Calu3 (cell line): ENCODE measurements around the gene NKD1. TPM values are rescaled to one million over a fixed set of nuclear protein-coding genes. Genes with fewer than 3 reads are reported as not detected.

ENCODE experiments used
- BruUV-seq: library from RNA; stranded (reverse); fragments of 400-500 nt; replicated peaks from 2 replicates; lab custom pipeline; 2021; lab: Mats Ljungman, UMichigan
- CTCF ChIA-PET: fragments of 300-600 bp; sonication (Branson Sonifier 250); formaldehyde crosslinking; loops from one replicate; lab custom pipeline; 2022; ENCODE audit warnings: antibody characterized with exemption; lab: Charles Lee
- DNase-seq: peaks from one replicate; pipeline ENCODE4 v3.0.0; 2022
- H3K27ac Mint-ChIP-seq: one replicate; pipeline ENCODE4 v1.8.0; 2022; ENCODE audit warnings: mixed read lengths; ENCODE audit not compliant: unreplicated experiment
- H3K27me3 Mint-ChIP-seq: one replicate; pipeline ENCODE4 v1.8.0; 2022; ENCODE audit warnings: mixed read lengths; ENCODE audit not compliant: unreplicated experiment
- H3K36me3 Mint-ChIP-seq: one replicate; pipeline ENCODE4 v1.8.0; 2022; ENCODE audit warnings: mild to moderate bottlenecking, moderate library complexity, mixed read lengths; ENCODE audit not compliant: insufficient read depth, unreplicated experiment
- H3K4me1 Mint-ChIP-seq: one replicate; pipeline ENCODE4 v1.8.0; 2022; ENCODE audit warnings: mild to moderate bottlenecking, low read depth, mixed read lengths; ENCODE audit not compliant: unreplicated experiment
- H3K4me3 Mint-ChIP-seq: one replicate; pipeline ENCODE4 v1.8.0; 2022; ENCODE audit warnings: mild to moderate bottlenecking, low read depth, moderate library complexity, mixed read lengths; ENCODE audit not compliant: unreplicated experiment
- H3K9me3 Mint-ChIP-seq: one replicate; pipeline ENCODE4 v1.8.0; 2022; ENCODE audit warnings: low read depth, mixed read lengths; ENCODE audit not compliant: unreplicated experiment
- intact Hi-C: fragments of 100-400 bp; cut with micrococcal nuclease; formaldehyde crosslinking; loops from one replicate; pipeline ENCODE4 v1.10.0; 2022; ENCODE audit not compliant: unreplicated experiment
- total RNA-seq: library from RNA; stranded (reverse); gene quantifications from 2 replicates; pipeline ENCODE4 v1.2.3, GENCODE V29; 2022
- TF ChIP-seq, protein P1 (sequence below): fragments of 200-600 bp; IDR thresholded peaks from one replicate; pipeline ENCODE4 v1.8.0; 2022; ENCODE audit warnings: antibody characterized with exemption; ENCODE audit not compliant: unreplicated experiment

NKD1 gene
- total RNA-seq, 1 experiment from 2014 or later: 0.31 TPM

DNA sequence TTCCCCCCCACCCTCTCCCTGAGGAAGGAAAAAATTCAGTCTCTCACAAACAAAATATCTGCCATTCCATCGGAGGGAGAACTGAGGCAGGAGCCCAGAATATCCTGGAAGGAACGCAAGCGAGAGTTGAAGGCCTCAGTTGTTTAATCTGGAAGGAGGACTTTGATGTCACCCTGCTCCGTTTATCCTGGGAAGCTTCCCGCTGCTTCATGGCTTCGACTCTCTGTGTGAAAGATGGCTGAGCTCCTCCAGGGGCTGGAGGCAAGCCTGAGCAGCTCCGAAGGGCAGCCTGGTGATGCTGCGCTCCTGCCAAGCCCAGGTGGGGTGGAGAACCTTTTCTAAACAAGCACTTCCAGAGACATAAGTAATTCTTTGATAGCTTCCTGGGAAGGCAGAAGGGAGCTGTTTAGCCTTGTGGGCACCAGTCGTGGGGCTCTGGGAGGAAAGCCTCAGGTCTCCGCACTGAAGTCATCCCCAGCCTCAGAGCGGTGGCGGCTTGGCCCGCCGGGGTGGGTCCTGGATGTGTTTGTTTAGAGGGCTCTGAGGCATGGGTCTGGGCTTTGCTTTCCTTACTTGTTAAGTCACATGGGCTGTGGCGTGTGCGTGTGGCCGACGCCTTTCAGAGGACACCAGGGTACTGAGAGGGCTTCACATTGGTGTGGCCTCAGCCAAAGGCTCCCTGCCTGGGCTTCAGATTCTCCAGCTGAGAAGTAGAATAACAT is 7.9 kb downstream of the NKD1 start:
- no peaks in the 10 kb centered on the region for H3K36me3 Mint-ChIP-seq
- BruUV-seq: no TSS peak

DNA sequence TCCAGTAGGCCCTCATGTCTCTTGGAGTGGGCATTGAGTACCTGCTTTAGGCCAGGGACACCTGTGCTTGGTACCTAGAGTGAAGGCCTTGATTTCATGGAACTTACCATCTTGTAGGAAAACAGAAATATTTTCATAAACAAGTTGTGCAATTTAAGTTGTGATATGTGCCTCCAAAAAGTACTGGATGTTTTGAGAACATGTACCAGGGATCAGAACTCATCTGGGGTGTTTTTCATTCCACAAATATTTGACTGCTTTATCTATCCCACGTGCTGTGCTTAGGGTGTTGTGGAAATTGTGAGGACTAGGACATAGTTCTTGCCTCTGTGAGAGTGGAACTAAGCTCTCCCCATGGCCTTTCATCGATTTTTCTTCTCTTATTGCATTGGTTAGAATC is 8.8 kb downstream of the NKD1 start:
- no peaks in the 10 kb centered on the region for H3K4me1 Mint-ChIP-seq
- TF ChIP-seq, protein P1, sequence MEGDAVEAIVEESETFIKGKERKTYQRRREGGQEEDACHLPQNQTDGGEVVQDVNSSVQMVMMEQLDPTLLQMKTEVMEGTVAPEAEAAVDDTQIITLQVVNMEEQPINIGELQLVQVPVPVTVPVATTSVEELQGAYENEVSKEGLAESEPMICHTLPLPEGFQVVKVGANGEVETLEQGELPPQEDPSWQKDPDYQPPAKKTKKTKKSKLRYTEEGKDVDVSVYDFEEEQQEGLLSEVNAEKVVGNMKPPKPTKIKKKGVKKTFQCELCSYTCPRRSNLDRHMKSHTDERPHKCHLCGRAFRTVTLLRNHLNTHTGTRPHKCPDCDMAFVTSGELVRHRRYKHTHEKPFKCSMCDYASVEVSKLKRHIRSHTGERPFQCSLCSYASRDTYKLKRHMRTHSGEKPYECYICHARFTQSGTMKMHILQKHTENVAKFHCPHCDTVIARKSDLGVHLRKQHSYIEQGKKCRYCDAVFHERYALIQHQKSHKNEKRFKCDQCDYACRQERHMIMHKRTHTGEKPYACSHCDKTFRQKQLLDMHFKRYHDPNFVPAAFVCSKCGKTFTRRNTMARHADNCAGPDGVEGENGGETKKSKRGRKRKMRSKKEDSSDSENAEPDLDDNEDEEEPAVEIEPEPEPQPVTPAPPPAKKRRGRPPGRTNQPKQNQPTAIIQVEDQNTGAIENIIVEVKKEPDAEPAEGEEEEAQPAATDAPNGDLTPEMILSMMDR: no peak
- BruUV-seq: no TSS peak
- peaks cover 88% of the 10 kb centered on the region for H3K27me3 Mint-ChIP-seq
- H3K27ac Mint-ChIP-seq: no peak overlapping the region
- CTCF ChIA-PET: no interaction called here
- H3K4me3 Mint-ChIP-seq: no peak overlapping the region
- DNase-seq: no peak
- H3K9me3 Mint-ChIP-seq: no peaks in the 10 kb centered on the region
- intact Hi-C loops: no loop called here
- no peaks in the 10 kb centered on the region for H3K36me3 Mint-ChIP-seq

More for the DNA sequence above, 7.9 kb downstream of the NKD1 start:
- H3K4me1 Mint-ChIP-seq: no peaks in the 10 kb centered on the region
- H3K4me3 Mint-ChIP-seq: no peak overlapping the region
- H3K9me3 Mint-ChIP-seq: no peaks in the 10 kb centered on the region
- CTCF ChIA-PET: interaction anchor here (0.6 kb wide), 2 partner anchors 162 to 306 kb away, joined by 3 to 7 read pairs; no protein-coding TSS in a partner anchor
- no peak overlapping the region for H3K27ac Mint-ChIP-seq
- TF ChIP-seq, protein P1: no peak
- no peak for DNase-seq
- intact Hi-C loops: no loop called here
- H3K27me3 Mint-ChIP-seq: peaks cover 88% of the 10 kb centered on the region

DNA sequence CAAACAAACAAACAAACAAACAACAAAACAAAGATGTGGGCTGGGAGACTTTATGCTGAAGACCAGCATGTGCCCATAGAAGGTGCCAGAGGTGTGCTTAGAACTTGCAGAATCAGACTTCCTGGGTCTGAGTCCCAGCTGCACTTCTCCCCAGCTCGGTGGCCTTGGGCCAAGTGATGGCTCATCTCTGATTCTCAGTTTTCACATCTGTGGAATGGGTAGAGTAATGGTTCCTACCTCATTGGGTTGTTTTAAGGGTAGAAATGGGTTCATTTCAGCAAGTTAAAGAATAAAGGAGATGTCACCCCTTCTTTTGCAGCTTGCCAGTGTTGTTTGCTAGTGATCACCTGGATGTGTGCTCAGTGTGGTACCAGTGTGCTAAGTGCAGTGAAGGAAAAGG is 10.7 kb downstream of the NKD1 start:
- H3K27me3 Mint-ChIP-seq: peaks cover 79% of the 10 kb centered on the region
- TF ChIP-seq, protein P1: no peak
- no peak for DNase-seq
- no peak overlapping the region for H3K27ac Mint-ChIP-seq
- H3K9me3 Mint-ChIP-seq: no peaks in the 10 kb centered on the region
- intact Hi-C loops: no loop called here
- CTCF ChIA-PET: interaction anchor here (0.6 kb wide), 2 partner anchors 101 to 117 kb away, joined by 3 read pairs; no protein-coding TSS in a partner anchor
- no TSS peak for BruUV-seq
- H3K4me1 Mint-ChIP-seq: no peaks in the 10 kb centered on the region
- no peak overlapping the region for H3K4me3 Mint-ChIP-seq
- H3K36me3 Mint-ChIP-seq: no peaks in the 10 kb centered on the region

DNA sequence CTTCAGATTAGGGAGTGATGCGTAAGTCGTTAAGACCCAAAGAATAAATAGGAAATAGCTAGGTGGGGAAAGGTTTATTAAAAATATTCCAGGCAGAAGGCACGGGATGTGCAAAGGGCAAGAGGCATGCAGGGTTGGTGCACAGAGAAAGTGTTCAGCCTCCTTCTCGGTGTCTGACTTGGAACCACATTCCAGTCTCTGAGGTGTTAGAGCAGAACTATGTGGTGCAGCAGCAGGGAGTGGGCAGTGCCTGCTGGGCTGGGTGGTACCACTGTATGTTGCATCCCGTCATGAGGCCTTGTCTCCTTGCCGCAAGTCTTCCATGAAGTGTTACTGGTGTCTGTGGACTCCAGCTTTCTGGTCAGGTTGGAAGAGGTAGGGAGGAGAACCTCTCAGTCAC is 11.1 kb downstream of the NKD1 start:
- peaks cover 75% of the 10 kb centered on the region for H3K27me3 Mint-ChIP-seq
- H3K36me3 Mint-ChIP-seq: no peaks in the 10 kb centered on the region
- no peaks in the 10 kb centered on the region for H3K9me3 Mint-ChIP-seq
- no peaks in the 10 kb centered on the region for H3K4me1 Mint-ChIP-seq
- DNase-seq: no peak
- intact Hi-C loops: no loop called here
- H3K4me3 Mint-ChIP-seq: no peak overlapping the region
- CTCF ChIA-PET: no interaction called here
- BruUV-seq: no TSS peak
- no peak overlapping the region for H3K27ac Mint-ChIP-seq
- TF ChIP-seq, protein P1: no peak
